ENCODE measurements around the gene CCDC117. TPM values are rescaled to one million over a fixed set of nuclear protein-coding genes. Genes with fewer than 3 reads are reported as not detected.

The CCDC117 gene
- total RNA-seq, 1 experiment from 2014 or later, result 7.1 TPM

DNA sequence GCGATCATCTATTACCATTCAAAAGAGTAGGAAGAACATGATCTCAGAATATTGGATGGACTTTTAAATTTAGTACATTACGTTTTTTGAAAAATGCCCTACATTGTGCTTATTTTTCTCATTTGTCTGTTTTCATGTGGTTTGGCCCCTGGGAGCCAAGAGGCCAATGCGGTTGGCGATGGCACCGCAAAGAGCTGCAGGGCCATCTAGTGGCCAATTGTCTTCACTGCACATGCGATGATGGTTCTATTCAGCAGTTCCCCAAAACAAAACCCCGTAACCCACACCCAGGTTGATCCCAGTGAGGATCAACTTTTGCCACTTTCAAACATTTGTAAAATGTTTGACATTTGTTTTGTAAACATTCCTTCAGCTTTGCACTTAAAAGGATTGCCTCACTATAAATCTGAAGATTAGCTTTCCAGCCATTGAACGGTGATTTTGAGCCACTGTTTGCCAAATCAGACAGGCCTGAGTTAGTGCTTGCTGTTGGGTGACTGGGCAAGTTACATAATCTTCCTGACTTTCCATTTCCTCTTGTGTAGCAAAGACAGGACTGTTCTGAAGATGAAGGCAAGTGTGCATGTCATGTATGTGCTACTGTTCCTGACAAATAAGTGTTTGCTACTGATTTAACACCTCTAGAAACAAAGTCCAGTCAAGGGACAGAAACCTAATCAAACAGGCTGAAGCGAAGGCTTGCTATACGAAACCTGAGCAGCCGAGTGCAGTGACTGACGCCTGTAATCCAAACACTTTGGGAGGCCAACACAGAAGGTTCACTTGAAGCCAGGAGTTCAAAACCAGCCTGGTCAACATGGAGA, 57.1 kb downstream of the CCDC117 start:
- CTCF ChIA-PET, result interaction anchor here (0.6 to 1.1 kb wide), 2 partner anchors 229 to 645 kb away, joined by 3 to 4 read pairs; no protein-coding TSS in a partner anchor
- H3K79me2 ChIP-seq (ENCODE audit: low read length), result no peaks in the 10 kb centered on the region
- BruUV-seq (replicated peaks), result no TSS peak
- H3K4me3 ChIP-seq (ENCODE audit: low read length), result no peak overlapping the region
- H3K9me2 ChIP-seq (replicated peaks; ENCODE audit: low read length), result no peaks in the 10 kb centered on the region
- no peak for TF ChIP-seq EZH2phosphoT487 (IDR thresholded peaks at IDR 0.05; ENCODE audit: borderline replicate concordance, low read length)
- peak; percentile 90 for TF ChIP-seq CTCF (conservative IDR thresholded peaks at IDR 0.05; ENCODE audit: low read depth, low read length)
- no peak for TF ChIP-seq EZH2 (IDR thresholded peaks at IDR 0.05; ENCODE audit: low read length, unreplicated experiment)
- H3K36me3 ChIP-seq (ENCODE audit: low read depth, low read length), result no peaks in the 10 kb centered on the region
- POLR2A ChIA-PET (ENCODE audit: unreplicated experiment), result no interaction called here
- ATAC-seq (peak; percentile 51; the same call in 1 of the 2 replicates), DNase-seq (peak; percentile 80)
- H3K9me3 ChIP-seq (ENCODE audit: low read length), result no peaks in the 10 kb centered on the region
- no peak overlapping the region for H3K9ac ChIP-seq (ENCODE audit: low read length)
- no peak overlapping the region for H3K4me2 ChIP-seq (ENCODE audit: low read length)
- no peaks in the 10 kb centered on the region for H3F3A ChIP-seq (ENCODE audit: low read length, unreplicated experiment)
- no peak overlapping the region for H3K27ac ChIP-seq (ENCODE audit: low read length)
- H2AFZ ChIP-seq (ENCODE audit: low read length), result no peak overlapping the region
- intact Hi-C loops (cut with micrococcal nuclease), result loop anchor here (1.0 to 2.0 kb wide), 2 partner anchors 39 to 229 kb away; no protein-coding TSS in a partner anchor
- H3K27me3 ChIP-seq (ENCODE audit: low read length), result no peaks in the 10 kb centered on the region
- H4K20me1 ChIP-seq (ENCODE audit: low read length), result no peaks in the 10 kb centered on the region
- no peaks in the 10 kb centered on the region for H3K4me1 ChIP-seq (ENCODE audit: insufficient read depth, low read length)

GRCh38 chr22:28830441-28830840, 57.9 kb downstream of the CCDC117 start:
- Histone ChIP-seq H3K36me3 (ENCODE audit: low read depth, low read length) (no peaks in the 10 kb centered on the region), H3K4me3 (ENCODE audit: low read length) (no peak overlapping the region), H3K4me2 (ENCODE audit: low read length) (no peak overlapping the region), H3K9me3 (ENCODE audit: low read length) (no peaks in the 10 kb centered on the region), H3K79me2 (ENCODE audit: low read length) (no peaks in the 10 kb centered on the region), H3K27me3 (ENCODE audit: low read length) (no peaks in the 10 kb centered on the region), H2AFZ (ENCODE audit: low read length) (no peak overlapping the region), H3F3A (ENCODE audit: low read length, unreplicated experiment) (no peaks in the 10 kb centered on the region), H3K9ac (ENCODE audit: low read length) (no peak overlapping the region), H4K20me1 (ENCODE audit: low read length) (no peaks in the 10 kb centered on the region), H3K9me2 (replicated peaks; ENCODE audit: low read length) (no peaks in the 10 kb centered on the region), H3K27ac (ENCODE audit: low read length) (no peak overlapping the region), H3K4me1 (ENCODE audit: insufficient read depth, low read length) (no peaks in the 10 kb centered on the region)
- ATAC-seq (no peak), DNase-seq (no peak)
- intact Hi-C loops (cut with micrococcal nuclease), result no loop called here
- POLR2A ChIA-PET (ENCODE audit: unreplicated experiment), result interaction anchor here (0.6 kb wide), 1 partner anchor 802 kb away, joined by 3 read pairs; no protein-coding TSS in a partner anchor
- CTCF ChIA-PET, result interaction anchor here (0.6 kb wide), 1 partner anchor 646 kb away, joined by 3 read pairs; no protein-coding TSS in a partner anchor
- BruUV-seq (replicated peaks), result no TSS peak
- TF ChIP-seq EZH2 (IDR thresholded peaks at IDR 0.05; ENCODE audit: low read length, unreplicated experiment) (no peak), CTCF (conservative IDR thresholded peaks at IDR 0.05; ENCODE audit: low read depth, low read length) (no peak), EZH2phosphoT487 (IDR thresholded peaks at IDR 0.05; ENCODE audit: borderline replicate concordance, low read length) (no peak)

Measured in PC-3 (cell line).